HG03045 (cell line): ENCODE measurements around the gene NT5C3B.

Experiments used
- ATAC-seq: cut with Tn5 transposase; IDR thresholded peaks from one replicate; pipeline ENCODE4 v1.9.1; 2021; ENCODE audit warnings: mild to moderate bottlenecking, moderate library complexity; ENCODE audit not compliant: unreplicated experiment

NT5C3B gene

GRCh38 chr17:41811549-41812380 is 24.3 kb downstream of the NT5C3B start, which contains the start of gene P3H4:
P3H4 (minus strand) TSS chr17:41811949; CDS start chr17:41811915, 34 bp downstream.
- peak; percentile 59 for ATAC-seq

- ATAC-seq: no peak
Observed at GRCh38 chr17:41810659-41811548, 25.1 kb downstream of the NT5C3B start.

- no peak for ATAC-seq
Observed at GRCh38 chr17:41806685-41807445, 29.2 kb downstream of the NT5C3B start.

- ATAC-seq: no peak
Observed at GRCh38 chr17:41803049-41804020, 32.7 kb downstream of the NT5C3B start.

GRCh38 chr17:41801374-41802271 is 34.4 kb downstream of the NT5C3B start:
- ATAC-seq: no peak

- ATAC-seq: no peak
Observed at GRCh38 chr17:41800601-41801373, 35.2 kb downstream of the NT5C3B start.

- no peak for ATAC-seq
Observed at GRCh38 chr17:41799366-41799765, 36.7 kb downstream of the NT5C3B start.

GRCh38 chr17:41797377-41797776 is 38.7 kb downstream of the NT5C3B start:
- ATAC-seq: no peak

- ATAC-seq: no peak
Observed at GRCh38 chr17:41796121-41796895, 39.7 kb downstream of the NT5C3B start.

GRCh38 chr17:41794540-41794975 is 41.5 kb downstream of the NT5C3B start:
- ATAC-seq: no peak

GRCh38 chr17:41793784-41794539 is 42.1 kb downstream of the NT5C3B start:
- no peak for ATAC-seq

- no peak for ATAC-seq
Observed at GRCh38 chr17:41792845-41793783, 42.9 kb downstream of the NT5C3B start.

GRCh38 chr17:41787021-41787418 is 49.0 kb downstream of the NT5C3B start:
- ATAC-seq: no peak

- ATAC-seq: no peak
Observed at GRCh38 chr17:41786227-41787020, 49.6 kb downstream of the NT5C3B start, which contains the start of gene JUP. JUP (minus strand) TSS chr17:41786711; CDS start chr17:41771854, 14,857 bp downstream.

- no peak for ATAC-seq
Observed at GRCh38 chr17:41785859-41786226, 50.2 kb downstream of the NT5C3B start.
